ENCODE measurements around the gene HOATZ.

- no peak for TF ChIP-seq EZH2phosphoT487 (conservative IDR thresholded peaks at IDR 0.05; ENCODE audit: low read length)
- TF ChIP-seq CTCF (IDR thresholded peaks at IDR 0.05; ENCODE audit: insufficient read depth, low read length, poor library complexity, severe bottlenecking): no peak
Observed at GRCh38 chr11:111575740-111576139, 61.2 kb downstream of the HOATZ start.

Data from SU-DHL-6 (cell line).